Measurements from ENCODE around the gene APEX1.

APEX1 gene

DNA sequence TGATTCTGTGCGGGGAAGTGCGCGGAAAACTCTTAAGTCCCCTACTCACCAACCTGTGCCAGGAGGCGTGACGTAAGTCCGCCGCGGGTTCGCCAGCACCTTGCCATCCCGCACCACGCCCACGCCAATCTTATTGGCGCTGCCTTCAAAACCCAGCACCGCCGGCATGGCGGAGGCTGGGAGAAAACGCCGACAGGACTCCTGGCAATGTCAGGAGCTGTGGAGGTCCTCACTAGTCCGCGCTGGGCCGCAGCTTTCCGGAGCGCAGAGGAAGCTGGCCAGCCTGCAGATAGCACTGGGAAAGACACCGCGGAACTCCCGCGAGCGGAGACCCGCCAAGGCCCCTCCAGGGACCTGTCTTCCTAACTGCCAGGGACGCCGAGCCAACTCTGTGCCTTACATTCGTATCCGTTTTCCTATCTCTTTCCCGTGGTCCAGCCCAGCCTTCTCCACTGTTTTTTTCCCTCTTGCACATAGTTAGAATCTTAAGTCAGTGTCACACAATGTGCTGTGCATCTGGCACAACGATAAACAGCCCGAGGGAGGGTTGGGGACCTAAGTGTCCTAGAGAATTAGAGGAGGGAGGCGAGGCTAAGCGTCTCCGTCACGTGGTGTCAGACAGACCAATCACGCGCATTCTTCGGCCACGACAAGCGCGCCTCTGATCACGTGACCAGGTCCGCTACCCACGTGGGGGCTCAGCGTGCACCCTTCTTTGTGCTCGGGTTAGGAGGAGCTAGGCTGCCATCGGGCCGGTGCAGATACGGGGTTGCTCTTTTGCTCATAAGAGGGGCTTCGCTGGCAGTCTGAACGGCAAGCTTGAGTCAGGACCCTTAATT, at the start of gene APEX1, which contains the start of gene OSGEP:
TSS of gene APEX1 (plus strand) at position 711 of the 839 bp plus-strand sequence. CDS start 420 bp downstream, outside the sequence.
TSS of gene OSGEP (minus strand) at position 297 of the 839 bp plus-strand sequence. CDS start at position 168, 129 bp downstream.
- peak; percentile 98 for DNase-seq

DNA sequence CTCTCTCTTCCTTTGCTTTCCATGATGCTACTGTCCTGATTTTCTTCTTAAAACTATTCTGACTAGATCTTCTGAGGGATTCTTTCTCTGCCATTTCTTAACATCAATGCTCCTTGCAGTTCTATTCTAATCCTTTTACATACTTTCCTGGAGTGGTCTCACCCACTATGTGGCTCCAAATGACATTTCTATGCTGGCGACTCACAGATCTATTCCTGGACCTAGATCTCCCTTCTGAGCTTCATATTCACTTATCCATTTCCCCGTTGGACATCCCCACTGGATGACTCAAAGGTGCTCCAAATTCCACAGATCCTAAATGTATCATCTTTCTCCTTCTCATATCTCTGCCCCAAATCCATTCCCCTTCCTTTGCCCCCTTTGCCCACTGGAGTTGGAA, 45.8 kb upstream of the APEX1 start:
- no peak for DNase-seq

DNA sequence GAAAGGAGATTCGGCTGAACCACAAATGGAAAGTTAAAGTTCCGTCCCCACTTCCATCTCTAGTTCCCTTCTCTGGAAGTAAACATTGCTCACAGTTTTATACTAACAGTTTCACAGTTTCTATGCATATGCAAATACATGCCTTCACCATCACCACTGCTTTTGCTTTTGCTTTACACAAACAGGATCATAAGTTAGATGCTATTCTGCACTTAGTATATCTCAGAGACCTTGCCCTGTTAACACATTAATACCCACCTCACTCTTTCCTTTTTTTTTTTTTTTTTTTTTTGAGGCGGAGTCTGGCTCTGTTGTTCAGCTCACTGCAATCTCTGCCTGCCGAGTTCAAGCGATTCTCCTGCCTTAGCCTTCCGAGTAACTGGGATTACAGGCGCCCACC, 42.6 kb upstream of the APEX1 start:
- DNase-seq, result no peak

DNA sequence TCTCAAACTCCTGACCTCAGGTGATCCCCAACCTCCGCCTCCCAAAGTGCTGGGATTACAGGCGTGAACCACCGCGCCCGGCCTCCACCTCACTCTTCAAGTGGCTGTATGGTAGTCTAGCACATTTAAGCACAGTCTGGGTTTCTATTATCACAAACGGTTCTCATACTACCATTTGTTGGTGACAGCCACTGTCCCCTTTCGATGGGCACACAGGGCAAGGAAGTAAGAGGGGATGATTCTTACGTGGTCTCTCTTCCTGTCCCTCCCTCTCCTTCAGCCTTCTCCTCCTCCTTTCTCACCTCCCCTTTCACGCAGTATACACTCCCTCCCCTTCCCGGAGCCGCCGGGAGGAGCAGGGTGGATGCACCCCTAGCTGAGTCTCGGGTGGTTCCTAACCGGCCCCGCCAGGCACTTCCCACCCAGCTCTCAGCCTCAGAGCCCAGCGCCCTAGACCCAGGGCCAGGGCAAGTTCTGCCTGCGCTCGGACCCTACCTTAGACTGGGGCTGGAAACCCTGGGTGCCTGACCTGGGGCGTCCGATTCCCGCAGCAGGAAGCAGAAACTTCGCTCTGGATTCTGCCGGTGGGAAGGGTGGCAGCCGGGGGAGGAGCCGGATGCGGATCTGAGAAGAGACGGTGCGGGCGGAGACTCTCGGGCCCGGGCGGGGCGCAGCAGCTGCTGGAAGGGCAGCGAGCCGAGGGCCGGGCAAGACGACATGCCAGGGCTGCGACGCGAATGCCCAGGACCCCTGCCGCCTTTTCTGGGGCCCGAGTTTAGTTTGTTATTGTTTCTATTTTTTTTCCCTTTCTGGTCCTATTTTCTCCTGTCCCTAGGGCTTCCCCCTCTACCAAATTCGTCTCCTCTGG, 41.9 kb upstream of the APEX1 start, which contains the start of gene TEP1:
TSS of gene TEP1 (minus strand) at position 626 of the 868 bp plus-strand sequence. CDS start 5,062 bp downstream, outside the sequence.
- DNase-seq, result peak; percentile 83 to 86

DNA sequence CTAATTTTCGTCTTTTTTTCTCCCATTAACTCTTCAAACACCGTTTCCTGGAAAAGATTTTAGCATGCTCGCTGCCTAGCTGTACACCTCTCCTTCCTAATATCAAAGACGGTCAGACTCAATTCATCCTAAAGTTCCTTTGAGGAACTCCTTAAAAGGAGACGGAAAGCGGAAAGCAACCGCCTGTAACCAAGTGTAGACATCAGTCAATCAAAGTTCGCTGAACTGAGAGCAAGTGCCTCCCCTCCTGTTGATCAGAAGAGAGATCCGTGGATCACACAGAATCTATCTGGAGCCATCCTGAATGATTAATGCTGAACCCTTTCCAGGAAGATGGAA, 41.3 kb upstream of the APEX1 start:
- peak; percentile 44 to 48 for DNase-seq

DNA sequence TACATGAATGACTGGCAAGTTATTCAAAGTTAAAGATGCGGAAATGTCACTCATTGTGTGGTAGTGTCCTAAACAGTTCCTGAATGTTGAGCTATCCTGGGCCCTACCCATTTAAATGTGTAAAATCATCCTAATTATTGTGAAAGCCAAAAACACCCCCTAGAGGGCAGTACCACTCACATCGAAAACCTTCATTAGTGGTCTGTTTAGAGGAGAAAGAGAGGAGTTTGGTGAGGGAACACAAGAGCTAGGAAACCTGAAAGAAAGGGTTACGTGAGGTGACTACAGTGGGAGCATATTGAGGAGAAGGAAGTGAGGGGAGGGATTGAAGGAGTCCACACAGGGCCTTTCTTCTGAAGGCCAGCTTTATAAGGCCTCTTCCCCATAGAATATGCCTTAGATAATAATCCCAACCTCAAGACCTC, 39.2 kb upstream of the APEX1 start:
- DNase-seq, result peak; percentile 89 to 95

DNA sequence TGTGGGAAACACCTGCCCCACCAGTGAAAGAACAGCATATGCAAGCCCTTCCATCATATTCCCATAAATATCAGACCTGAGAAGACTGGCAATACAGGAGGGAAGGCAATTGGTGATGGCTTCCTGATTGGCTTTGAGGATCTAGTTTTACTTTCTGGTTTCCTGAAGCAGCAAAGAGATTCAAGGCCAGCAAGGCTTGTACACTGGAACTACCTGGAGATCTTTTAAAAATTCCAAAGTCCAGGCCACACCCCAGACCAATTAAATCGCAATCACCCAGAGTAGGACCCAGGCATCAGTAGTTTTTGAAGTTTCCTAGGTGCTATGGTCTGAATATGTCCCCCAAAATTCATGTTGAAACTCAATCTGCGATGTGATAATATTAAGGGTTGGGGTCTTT, 38.8 kb upstream of the APEX1 start:
- no peak for DNase-seq

DNA sequence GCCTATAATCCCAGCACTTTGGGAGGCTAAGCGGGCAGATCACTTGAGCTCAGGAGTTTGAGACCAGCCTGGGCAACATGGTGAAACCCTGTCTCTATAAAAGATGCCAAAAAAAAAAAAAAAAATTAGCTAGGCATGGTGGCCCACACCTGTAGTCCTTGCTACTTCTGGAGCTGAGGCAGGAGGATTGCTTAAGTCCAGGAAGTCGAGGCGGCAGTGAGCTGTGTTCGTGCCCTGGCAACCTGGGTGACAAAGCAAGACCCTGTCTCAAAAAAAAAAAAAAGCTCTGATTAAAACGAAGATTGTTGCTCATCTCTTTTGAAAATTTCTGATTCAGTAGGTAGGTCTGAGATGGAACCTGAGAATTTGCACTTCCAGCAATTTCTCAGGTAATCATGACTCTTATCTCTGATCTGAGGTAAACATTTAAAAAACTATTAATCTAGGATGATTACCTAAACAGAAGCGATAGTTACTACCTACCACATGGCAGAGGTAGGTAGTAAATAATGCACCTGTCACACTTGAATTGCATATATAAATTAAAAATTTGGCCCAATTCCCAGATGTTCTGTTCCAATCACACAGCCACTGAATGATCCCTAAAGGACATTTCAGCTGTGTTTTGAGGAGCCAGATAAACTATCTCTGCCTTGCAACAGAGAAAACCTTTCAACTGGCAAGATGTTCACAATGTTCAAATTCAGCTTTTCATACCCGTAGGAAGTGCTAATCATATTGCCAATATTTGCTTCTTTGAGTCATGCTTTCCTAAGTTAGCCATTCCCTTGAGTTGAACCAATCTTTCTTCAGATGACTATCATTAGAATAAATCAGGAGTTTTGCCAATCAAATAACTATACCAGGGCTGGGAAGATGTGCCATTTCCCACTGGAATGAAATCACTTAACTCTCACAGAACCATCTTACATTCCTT, 37.5 kb upstream of the APEX1 start:
- no peak for DNase-seq

DNA sequence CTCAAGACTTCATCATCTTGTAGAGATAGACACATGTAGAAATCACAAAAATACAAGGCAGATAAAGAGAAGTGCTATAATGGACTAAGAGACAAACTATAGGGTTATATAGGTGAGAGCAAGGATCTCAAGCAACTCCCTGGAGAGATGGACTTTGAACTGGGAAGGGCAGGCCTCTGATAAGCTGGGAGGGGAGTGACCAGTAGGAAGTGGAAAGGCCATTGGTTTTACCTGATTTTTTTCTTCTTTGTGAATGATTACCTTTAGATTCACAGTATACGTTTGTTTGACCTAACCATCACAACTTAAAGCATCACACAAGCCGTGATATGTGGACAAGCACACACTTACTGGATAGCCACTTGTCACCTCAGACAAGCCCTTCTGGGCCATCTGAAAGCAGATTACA, 36.5 kb upstream of the APEX1 start:
- DNase-seq, result no peak

DNA sequence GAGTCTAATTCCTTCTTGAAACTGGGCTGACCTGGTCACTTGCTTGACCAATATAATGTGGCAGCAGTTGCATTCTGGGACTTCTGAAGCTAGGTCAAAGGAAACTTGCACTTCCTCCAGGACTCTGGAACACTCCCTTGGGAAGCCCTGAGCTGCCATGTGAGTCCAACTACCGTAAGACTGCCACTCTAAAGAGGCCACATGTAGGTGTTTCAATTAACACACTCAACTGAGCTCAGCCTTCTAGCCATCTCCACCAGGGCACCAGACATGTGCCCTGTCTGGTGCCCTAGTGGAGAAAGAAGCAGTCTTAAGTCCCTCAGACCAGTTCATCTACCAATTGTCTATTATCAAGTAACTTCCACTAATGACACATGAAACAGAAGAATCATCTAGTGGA, 35.6 kb upstream of the APEX1 start:
- no peak for DNase-seq

DNA sequence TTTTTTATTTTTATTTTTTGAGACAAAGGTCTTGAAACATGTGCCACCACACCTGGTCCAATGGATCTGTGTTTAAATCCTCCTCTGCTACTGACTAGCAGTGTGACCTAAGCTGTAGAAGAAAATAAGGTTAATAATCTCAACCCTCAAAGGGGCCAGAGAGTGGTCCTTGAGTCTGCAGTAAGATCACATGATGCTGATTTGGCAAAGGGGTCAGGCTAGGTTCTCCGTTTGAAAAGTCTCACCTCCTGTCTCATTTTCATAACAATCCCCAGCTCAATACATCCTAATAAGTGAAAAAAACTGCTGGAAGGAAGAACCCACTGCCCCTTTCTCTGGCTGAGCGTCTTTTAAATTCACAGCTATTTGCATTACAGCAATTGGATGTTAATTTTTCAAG, 33.8 kb upstream of the APEX1 start:
- no peak for DNase-seq

DNA sequence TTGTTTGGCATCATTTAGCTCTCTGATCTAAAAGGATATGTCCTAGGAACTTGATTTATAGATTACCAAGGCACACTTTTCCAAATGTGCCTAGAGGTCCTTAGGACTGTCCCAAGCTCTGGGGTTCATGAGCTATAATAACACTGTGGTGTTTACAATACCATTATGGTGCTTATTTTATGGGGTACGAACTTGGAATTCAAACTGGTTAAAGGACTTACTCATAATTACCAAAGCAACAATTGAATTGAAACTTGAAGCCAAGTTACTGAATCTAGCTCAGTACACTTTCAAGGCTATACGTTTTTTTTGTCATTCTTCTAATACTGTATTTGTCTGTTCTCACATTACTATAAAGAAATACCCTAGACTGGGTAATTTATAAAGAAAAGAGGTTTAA, 32.1 kb upstream of the APEX1 start:
- no peak for DNase-seq

DNA sequence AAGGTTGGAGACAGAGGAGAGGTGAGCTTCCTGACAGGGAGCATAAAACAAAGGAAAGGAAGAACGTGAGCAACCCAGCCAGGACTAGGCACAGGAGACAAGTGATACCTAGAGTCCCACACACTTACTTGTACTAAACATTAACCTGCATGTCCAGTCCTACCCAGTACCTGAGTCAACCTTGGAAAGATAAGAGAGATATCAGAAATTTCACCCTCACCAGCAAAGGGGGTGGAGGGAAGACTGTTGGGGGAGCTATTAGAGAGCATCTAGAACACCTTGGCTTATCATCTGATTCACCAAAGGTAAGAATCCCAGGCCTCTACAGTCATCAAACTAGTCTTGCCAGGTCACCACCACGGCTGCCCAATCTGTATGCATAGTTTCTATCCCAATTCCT, 30.2 kb upstream of the APEX1 start:
- no peak for DNase-seq

DNA sequence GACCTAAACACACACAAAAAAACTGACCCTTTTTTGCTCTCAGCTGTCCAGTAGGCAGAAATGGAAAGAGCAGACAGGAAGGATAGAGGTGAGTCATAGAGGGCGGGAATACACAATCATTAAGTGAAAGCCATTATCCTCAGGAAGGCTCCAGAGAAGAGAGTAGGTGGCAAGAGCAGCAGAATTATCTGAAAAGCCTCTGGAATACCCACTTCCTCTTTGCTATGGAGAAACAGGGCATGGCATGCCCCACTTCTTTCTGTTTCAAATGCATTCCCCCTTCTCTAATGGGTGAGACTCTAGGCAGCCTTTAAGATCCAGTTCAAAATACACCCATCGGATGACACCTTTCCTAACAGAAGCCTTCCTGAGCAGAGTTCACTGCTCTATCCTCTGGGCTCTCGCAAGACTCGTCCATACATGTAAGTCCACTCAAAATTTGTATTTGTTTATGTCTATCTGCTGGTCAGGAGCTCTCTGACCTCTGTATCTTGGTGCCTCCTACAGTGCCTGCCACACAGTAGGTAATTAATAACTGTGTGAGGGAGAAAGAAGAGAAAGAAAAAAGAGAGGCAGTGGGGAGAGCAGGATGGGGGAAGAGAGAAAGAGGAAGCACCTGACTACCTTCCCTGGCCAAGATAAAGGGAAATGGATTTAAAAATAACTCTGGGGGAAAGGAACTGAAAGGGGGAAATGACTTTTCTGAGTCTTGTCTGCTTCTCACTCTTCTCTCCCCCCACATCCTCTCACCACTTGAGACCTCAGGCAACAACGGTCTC, 27.6 kb upstream of the APEX1 start:
- DNase-seq, result peak; percentile 96 to 97

DNA sequence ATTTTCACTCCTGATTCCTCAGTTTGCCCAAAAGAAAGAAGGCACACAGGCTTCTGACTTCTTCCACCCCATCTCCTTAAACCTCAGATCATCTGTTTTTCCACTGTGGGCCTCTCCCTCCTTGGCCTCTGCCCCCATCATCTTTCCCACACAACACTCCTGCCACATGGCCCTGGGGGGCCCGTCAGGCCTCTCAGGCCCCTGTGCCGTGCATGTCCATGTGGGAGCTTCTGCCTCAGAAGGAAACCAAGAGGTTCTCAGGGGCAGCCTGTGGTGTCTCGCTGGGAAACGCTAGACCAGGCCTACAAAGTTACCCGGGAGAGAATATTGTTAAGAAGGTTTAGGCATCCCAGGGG, 27.0 kb upstream of the APEX1 start:
- no peak for DNase-seq

DNA sequence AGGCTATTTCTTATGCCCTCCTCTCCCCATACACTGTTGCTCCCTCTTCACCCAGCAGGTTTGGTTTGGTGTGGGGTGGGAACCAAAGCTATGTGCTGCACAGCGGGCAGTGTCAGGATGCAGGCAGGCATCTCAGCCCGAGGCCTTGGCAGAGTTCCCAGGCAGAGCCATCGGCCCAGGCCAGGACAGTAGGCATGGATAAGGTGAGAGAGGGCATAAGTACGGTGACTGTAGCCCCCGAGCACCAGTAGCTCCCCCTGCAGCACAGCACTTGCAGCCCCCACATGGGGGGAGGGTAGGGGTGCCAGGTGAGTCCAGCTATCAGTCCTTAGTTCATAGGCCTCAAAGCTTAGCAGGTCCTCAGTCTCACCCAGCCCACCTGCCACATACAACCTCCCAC, 26.2 kb upstream of the APEX1 start:
- peak in 1 of 2 experiments; percentile 18 for DNase-seq

DNA sequence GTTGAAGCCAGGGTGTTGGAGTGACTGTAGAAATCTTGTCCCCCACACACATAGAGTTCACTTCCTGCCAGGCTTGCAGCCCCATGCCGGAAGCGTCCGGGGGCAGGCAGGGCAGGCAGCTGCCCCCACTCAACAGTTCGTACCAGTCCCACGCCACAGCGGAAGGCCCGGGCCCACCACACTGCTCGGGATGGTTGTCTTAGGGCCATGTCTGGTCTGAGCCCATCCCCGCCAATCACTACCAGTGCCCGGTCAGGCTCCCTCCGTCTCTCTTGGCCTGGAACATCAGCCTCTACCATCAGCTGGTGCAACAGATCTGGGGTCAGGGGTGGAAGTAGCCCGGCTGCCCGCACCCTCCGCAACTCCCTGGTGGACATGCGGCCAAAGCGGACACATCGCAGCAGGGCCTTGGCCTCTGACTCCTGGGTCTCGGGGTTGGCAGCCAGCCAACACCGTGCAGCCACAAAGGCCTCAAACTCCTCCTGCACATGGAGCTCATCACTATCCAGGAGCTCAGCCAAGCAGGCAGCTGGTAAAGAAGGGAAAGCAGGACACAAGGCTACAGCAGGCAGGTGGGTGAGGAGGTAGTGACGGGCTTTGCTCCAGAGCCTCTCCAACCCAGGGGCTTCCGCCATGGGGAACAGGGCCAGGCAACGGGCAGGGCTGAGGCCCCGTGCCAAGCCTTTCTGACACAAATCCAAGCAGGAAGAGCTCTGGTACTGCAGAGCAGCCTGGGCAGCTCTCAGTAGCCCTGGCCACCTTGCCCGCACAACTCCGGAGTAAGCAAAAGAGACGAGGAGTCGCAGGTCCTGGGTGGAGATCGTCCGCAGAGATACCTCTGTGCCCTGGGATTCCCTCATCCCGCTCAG, 25.0 kb upstream of the APEX1 start:
- DNase-seq, result no peak

DNA sequence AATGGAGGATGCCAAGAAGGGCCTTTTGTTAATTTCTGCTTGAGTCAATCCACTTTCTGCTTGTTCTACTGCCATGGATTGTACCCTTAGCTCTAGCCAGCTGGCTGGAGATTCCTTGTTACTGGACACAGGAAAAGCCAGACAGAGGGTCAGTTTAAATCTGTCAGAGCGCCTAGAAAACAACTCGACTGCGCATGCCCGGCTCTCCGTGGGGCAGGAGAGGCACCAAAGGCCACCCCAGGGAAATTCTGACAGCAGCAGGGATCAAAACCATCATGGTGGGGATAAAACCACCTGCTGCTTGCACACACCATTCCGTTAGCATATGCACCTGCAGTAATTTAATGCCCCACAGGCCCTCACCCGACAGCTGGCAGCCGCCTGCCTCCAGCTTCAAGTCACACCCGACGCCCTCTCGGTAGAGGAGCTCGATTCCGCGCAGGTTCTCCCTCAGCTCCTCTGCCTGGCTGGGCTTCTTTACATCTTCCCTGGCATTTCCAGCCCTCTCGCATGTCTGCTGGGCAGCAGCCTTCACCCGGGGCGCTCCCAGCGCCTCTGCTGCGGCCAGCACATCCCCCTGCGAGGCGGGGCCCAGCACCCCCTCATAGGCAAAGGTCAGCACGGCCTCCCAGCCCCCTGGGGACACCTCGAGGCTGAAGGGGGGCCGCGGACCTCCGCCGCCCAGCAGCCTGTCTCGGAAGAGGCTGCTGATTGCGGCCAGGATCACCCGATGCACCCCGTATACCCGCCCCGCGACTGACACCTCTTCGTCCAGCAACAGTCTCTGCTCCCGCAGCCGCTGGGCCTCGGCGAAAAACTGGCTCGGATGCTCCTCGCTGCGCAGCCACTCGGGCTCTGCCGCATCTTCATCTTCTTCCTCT, 20.1 kb upstream of the APEX1 start:
- no peak for DNase-seq

DNA sequence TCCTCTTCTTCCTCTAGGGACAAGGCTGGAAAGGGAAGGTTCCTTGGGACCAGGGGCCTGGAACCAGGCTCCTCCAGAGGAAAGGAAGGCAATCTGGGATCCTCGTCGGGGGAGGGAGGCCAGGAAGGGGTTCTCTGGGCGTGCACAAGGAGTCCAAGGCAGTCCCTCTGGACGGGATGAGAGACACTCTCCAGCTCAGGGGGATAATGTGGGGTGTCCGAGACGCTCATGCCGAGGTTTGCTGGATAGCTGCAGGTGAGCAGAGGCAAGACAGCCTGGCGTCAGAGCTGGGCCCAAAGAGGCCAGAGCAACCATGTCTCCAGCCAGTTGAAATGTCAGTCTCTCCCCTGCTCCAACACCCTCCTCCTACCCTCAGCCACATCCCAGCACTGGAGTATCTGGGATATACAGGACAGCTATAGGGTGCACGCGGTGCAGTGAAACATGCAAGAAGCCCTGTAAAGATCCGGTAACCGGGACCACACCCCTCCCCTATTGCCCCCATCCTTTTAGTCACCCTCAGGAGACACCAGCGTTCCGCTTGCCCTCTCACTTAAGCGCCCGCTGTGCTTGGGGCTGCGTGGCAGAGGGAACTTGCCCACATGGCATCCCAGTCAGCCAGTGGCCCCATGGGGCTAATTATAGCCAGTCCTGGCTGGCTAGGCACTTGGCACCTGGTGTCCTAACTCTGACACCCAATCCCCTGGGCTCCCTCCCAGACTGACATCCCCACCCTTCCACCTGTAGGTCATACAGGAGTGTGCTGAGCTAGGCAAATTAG, 19.3 kb upstream of the APEX1 start, which contains the start of gene KLHL33:
TSS of gene KLHL33 (minus strand) at position 585 of the 781 bp plus-strand sequence. CDS start at position 230, 355 bp downstream.
- DNase-seq, result no peak
